Measurements from ENCODE around the gene PFN1.
A peak's percentile ranks its signal among the peaks of the same experiment; 100 is the strongest.

PFN1 gene

DNA sequence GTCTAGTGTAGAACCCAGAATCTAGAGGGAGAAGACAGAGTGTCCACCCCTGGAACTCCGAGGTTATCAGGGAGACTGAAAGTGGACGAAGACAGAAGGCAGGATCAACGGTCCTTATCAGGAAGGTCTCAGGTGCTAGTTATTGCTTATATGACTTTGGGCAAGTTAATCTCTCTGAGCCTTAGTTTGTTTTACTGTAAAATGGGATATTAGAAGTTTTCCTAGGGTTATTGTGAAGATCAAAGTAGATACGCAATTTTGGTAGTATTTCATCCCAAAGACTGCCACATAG, 7.1 kb downstream of the PFN1 start:
- peaks cover 59% of the 10 kb centered on the region for H3K36me3 ChIP-seq (ENCODE audit: control insufficient read depth, insufficient read depth, low read length)
- H3K4me3 ChIP-seq (ENCODE audit: low read depth, low read length): peak overlapping the region; percentile 91
- H3K9ac ChIP-seq (ENCODE audit: low read depth, low read length): peak overlapping the region; percentile 99
- H3K4me1 ChIP-seq (ENCODE audit: control insufficient read depth, insufficient read depth, low read length): peaks cover 10% of the 10 kb centered on the region
- H3K9me3 ChIP-seq (ENCODE audit: control insufficient read depth, insufficient read depth, low read length): no peaks in the 10 kb centered on the region
- H3K27me3 ChIP-seq (ENCODE audit: control insufficient read depth, insufficient read depth, low read length): no peaks in the 10 kb centered on the region

DNA sequence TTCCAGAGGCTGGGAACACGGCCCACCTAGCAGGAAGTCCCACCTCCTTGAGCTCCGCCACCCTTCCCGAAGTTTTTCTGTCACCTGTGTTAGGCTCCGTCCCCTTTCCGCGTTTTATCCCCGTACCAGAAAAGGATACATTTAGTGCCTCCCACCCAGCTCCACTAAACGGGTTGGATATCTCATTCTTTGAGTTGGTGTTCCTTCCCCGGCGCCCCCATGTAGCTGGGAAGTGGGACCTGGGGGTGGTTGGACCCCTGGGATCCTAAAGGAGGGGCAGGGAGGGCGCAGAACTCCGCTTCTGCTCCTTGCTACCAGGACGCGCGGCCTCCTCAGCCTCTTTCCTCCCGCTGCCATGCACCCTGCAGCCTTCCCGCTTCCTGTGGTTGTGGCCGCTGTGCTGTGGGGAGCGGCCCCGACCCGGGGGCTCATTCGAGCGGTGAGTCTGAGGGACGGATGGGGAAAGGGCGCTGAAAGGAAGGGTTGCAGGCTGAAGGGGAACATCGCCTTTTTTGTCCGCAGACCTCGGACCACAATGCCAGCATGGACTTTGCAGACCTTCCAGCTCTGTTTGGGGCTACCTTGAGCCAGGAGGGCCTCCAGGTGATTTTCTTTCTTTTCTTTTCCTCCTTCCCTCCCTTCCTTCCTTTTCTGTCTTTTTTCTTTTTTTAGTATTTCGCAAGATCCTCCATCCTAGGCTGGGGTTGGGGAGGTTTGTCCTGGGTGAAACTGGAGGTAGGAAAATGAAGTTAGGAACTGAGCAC, 7.6 kb downstream of the PFN1 start:
- Histone ChIP-seq H3K4me1 (ENCODE audit: control insufficient read depth, insufficient read depth, low read length) (peaks cover 7% of the 10 kb centered on the region), H3K36me3 (ENCODE audit: control insufficient read depth, insufficient read depth, low read length) (peaks cover 55% of the 10 kb centered on the region), H3K9ac (ENCODE audit: low read depth, low read length) (peak overlapping the region; percentile 99)

DNA sequence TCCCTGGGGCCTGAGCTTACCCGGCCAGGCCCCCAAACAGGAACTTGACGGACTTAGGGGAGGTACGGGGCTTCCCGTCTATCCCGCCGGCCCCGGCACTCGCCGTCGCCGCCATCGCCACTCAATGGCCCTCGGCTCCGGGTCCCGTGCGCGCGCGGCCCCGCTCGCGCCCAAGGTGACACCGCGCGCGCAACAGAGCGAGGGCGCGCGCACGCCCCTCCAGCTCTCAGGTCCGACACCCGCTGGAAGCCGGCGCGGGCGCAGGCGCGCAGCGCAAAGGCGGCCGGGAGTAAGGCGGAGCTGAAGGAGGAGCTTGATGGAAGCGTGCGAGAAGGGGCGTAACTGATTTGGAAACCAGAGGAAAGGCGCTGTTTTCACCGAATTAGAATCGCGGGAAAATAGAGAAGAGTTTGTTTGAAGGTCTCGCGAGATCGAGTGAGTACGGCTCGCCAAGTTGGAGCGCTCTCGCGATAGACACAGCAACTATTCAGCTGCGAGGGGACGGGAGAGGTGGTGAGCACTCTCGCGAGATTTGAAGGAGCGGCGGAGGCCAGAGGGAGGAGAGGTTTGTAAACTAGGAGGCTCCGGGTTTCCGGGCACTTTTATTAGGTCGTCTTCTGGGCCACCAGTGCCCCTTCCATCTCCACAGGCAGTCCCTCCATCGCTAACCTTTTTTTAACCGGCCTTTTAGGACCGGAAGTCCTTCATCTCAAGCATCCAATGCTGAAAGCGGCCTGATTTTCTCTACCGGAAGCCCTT, 8.4 kb downstream of the PFN1 start, which contains the start of the genes RNF167 and SLC25A11:
Gene RNF167 (plus strand): TSS at position 473 of the 759 bp plus-strand sequence. CDS start 642 bp downstream, outside the sequence.
Gene SLC25A11 (minus strand): TSS at position 251 of the 759 bp plus-strand sequence. CDS start 136 bp downstream, at position 115.
- Histone ChIP-seq H3K9me3 (ENCODE audit: control insufficient read depth, insufficient read depth, low read length) (no peaks in the 10 kb centered on the region), H3K4me1 (ENCODE audit: control insufficient read depth, insufficient read depth, low read length) (peaks cover 7% of the 10 kb centered on the region), H3K36me3 (ENCODE audit: control insufficient read depth, insufficient read depth, low read length) (peaks cover 48% of the 10 kb centered on the region), H3K27me3 (ENCODE audit: control insufficient read depth, insufficient read depth, low read length) (no peaks in the 10 kb centered on the region), H3K4me3 (ENCODE audit: low read depth, low read length) (peak within 1 kb of the TSS; percentile 91), H3K9ac (ENCODE audit: low read depth, low read length) (peak within 1 kb of the TSS; percentile 99)

More for the DNA sequence above, 7.6 kb downstream of the PFN1 start:
- Histone ChIP-seq H3K4me3 (ENCODE audit: low read depth, low read length) (peak overlapping the region; percentile 91), H3K27me3 (ENCODE audit: control insufficient read depth, insufficient read depth, low read length) (no peaks in the 10 kb centered on the region), H3K9me3 (ENCODE audit: control insufficient read depth, insufficient read depth, low read length) (no peaks in the 10 kb centered on the region)

DNA sequence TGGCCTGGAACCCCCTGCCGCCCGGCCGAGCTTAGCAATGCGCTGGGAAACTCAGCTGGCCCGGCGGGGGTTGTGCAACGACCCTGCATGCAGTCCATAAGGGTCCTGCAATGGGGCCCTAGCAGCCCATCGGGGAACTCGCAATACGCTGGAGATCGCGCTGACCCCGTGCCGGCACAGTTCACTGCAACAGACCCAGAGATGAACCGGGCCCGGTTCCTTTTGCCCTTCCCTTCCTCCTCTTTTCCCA, 8.9 kb downstream of the PFN1 start:
- peak overlapping the region; percentile 91 for H3K4me3 ChIP-seq (ENCODE audit: low read depth, low read length)
- H3K9ac ChIP-seq (ENCODE audit: low read depth, low read length): peak overlapping the region; percentile 99
- no peaks in the 10 kb centered on the region for H3K27me3 ChIP-seq (ENCODE audit: control insufficient read depth, insufficient read depth, low read length)
- no peaks in the 10 kb centered on the region for H3K9me3 ChIP-seq (ENCODE audit: control insufficient read depth, insufficient read depth, low read length)
- H3K36me3 ChIP-seq (ENCODE audit: control insufficient read depth, insufficient read depth, low read length): peaks cover 43% of the 10 kb centered on the region
- peaks cover 7% of the 10 kb centered on the region for H3K4me1 ChIP-seq (ENCODE audit: control insufficient read depth, insufficient read depth, low read length)

DNA sequence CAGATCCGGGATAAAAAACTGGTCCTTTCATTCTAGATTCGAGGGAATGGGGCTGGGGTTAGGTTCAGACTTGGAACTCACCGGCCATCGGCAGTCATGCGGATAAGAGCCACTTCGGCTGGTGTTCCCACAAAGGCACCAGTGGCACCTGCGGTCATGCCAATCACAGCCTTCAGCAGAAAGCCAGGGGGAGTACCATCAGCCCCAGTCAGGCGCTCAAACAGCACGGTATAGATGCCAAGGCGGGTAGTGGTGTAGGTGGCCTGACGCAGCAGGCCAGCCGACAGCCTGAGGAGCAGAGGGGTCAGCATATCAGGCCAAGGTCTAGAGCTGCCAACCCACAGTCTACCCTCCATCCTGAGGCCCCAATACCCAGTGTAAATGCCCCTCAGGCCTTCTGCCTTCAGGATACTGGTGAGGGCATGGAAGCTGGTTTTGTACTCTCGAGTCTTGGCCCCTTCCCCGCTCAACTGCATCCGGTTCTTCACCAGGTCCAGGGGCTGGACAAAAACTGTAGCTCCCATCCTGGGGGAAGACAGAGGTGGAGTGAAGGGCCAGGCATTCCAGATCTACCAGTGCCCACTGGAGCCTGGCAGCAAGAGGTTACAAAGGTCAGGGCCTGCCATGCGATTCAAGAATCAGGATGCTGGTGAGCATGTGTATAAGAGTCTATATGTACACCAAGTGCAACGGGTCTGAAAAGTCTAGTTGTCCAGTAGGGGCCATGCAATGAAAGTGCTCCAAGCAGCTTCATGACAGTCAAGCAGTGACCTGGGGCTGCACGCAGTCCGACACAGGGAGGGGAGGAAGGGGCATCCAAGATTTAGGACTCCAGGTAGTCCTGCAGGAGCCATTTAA, 9.4 kb downstream of the PFN1 start:
- Histone ChIP-seq H3K4me1 (ENCODE audit: control insufficient read depth, insufficient read depth, low read length) (peaks cover 5% of the 10 kb centered on the region), H3K4me3 (ENCODE audit: low read depth, low read length) (peak overlapping the region; percentile 91), H3K9me3 (ENCODE audit: control insufficient read depth, insufficient read depth, low read length) (no peaks in the 10 kb centered on the region), H3K36me3 (ENCODE audit: control insufficient read depth, insufficient read depth, low read length) (peaks cover 39% of the 10 kb centered on the region), H3K9ac (ENCODE audit: low read depth, low read length) (peak overlapping the region; percentile 99), H3K27me3 (ENCODE audit: control insufficient read depth, insufficient read depth, low read length) (no peaks in the 10 kb centered on the region)

- no peaks in the 10 kb centered on the region for H3K9me3 ChIP-seq (ENCODE audit: control insufficient read depth, insufficient read depth, low read length)
- peaks cover 32% of the 10 kb centered on the region for H3K36me3 ChIP-seq (ENCODE audit: control insufficient read depth, insufficient read depth, low read length)
- no peak overlapping the region for H3K9ac ChIP-seq (ENCODE audit: low read depth, low read length)
- H3K4me3 ChIP-seq (ENCODE audit: low read depth, low read length): no peak overlapping the region
- no peaks in the 10 kb centered on the region for H3K27me3 ChIP-seq (ENCODE audit: control insufficient read depth, insufficient read depth, low read length)
- H3K4me1 ChIP-seq (ENCODE audit: control insufficient read depth, insufficient read depth, low read length): peaks cover 9% of the 10 kb centered on the region
Observed at GRCh38 chr17:4938069-4938491, 10.2 kb downstream of the PFN1 start.

GRCh38 chr17:4937553-4937952, 10.8 kb downstream of the PFN1 start:
- Histone ChIP-seq H3K9me3 (ENCODE audit: control insufficient read depth, insufficient read depth, low read length) (no peaks in the 10 kb centered on the region), H3K9ac (ENCODE audit: low read depth, low read length) (no peak overlapping the region), H3K27me3 (ENCODE audit: control insufficient read depth, insufficient read depth, low read length) (no peaks in the 10 kb centered on the region), H3K4me3 (ENCODE audit: low read depth, low read length) (no peak overlapping the region), H3K4me1 (ENCODE audit: control insufficient read depth, insufficient read depth, low read length) (peaks cover 9% of the 10 kb centered on the region), H3K36me3 (ENCODE audit: control insufficient read depth, insufficient read depth, low read length) (peaks cover 26% of the 10 kb centered on the region)

- H3K4me3 ChIP-seq (ENCODE audit: low read depth, low read length): no peak overlapping the region
- peaks cover 9% of the 10 kb centered on the region for H3K4me1 ChIP-seq (ENCODE audit: control insufficient read depth, insufficient read depth, low read length)
- no peaks in the 10 kb centered on the region for H3K9me3 ChIP-seq (ENCODE audit: control insufficient read depth, insufficient read depth, low read length)
- H3K9ac ChIP-seq (ENCODE audit: low read depth, low read length): no peak overlapping the region
- H3K36me3 ChIP-seq (ENCODE audit: control insufficient read depth, insufficient read depth, low read length): peaks cover 24% of the 10 kb centered on the region
- no peaks in the 10 kb centered on the region for H3K27me3 ChIP-seq (ENCODE audit: control insufficient read depth, insufficient read depth, low read length)
Observed at GRCh38 chr17:4936436-4936835, 11.9 kb downstream of the PFN1 start.

DNA sequence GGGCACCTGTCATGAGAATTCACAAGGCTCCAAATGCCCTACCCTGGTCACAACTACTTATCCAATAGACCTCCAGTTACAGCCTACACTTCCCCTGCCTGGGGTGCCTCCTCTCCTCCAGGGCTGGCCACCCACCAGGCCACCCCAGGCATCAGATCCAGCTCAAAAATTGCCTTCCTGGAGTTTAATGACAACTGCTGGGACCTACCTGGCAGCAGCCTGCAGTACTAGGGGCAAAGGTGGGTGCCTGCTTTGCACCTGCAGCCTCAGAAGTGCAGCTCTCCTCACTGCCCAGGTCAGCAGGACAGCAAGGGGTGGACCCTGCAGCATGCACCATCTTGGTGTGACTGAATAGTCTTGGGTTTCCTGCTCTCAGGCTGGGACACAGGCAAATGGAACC, 12.7 kb downstream of the PFN1 start:
- H3K9ac ChIP-seq (ENCODE audit: low read depth, low read length): no peak overlapping the region
- peaks cover 24% of the 10 kb centered on the region for H3K36me3 ChIP-seq (ENCODE audit: control insufficient read depth, insufficient read depth, low read length)
- H3K4me1 ChIP-seq (ENCODE audit: control insufficient read depth, insufficient read depth, low read length): peaks cover 9% of the 10 kb centered on the region
- no peaks in the 10 kb centered on the region for H3K9me3 ChIP-seq (ENCODE audit: control insufficient read depth, insufficient read depth, low read length)
- no peak overlapping the region for H3K4me3 ChIP-seq (ENCODE audit: low read depth, low read length)
- H3K27me3 ChIP-seq (ENCODE audit: control insufficient read depth, insufficient read depth, low read length): no peaks in the 10 kb centered on the region

GRCh38 chr17:4934173-4934979, 14.0 kb downstream of the PFN1 start:
- Histone ChIP-seq H3K4me3 (ENCODE audit: low read depth, low read length) (no peak overlapping the region), H3K4me1 (ENCODE audit: control insufficient read depth, insufficient read depth, low read length) (peaks cover 9% of the 10 kb centered on the region), H3K9me3 (ENCODE audit: control insufficient read depth, insufficient read depth, low read length) (no peaks in the 10 kb centered on the region), H3K36me3 (ENCODE audit: control insufficient read depth, insufficient read depth, low read length) (peaks cover 24% of the 10 kb centered on the region), H3K27me3 (ENCODE audit: control insufficient read depth, insufficient read depth, low read length) (no peaks in the 10 kb centered on the region), H3K9ac (ENCODE audit: low read depth, low read length) (peak overlapping the region; percentile 26)

DNA sequence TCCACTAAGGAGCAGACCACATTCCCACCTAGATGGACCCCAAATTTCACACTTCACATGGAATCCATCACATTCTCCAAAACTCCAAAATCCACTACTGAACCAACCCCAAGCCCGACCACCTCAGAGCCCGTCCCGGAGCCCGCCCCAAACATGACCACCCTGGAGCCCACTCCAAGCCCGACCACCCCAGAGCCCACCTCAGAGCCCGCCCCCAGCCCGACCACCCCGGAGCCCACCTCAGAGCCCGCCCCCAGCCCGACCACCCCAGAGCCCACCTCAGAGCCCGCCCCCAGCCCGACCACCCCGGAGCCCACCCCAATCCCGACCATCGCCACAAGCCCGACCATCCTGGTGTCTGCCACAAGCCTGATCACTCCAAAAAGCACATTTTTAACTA, 14.7 kb downstream of the PFN1 start:
- Histone ChIP-seq H3K4me1 (ENCODE audit: control insufficient read depth, insufficient read depth, low read length) (peaks cover 4% of the 10 kb centered on the region), H3K36me3 (ENCODE audit: control insufficient read depth, insufficient read depth, low read length) (peaks cover 24% of the 10 kb centered on the region), H3K9me3 (ENCODE audit: control insufficient read depth, insufficient read depth, low read length) (no peaks in the 10 kb centered on the region), H3K9ac (ENCODE audit: low read depth, low read length) (no peak overlapping the region), H3K4me3 (ENCODE audit: low read depth, low read length) (no peak overlapping the region), H3K27me3 (ENCODE audit: control insufficient read depth, insufficient read depth, low read length) (no peaks in the 10 kb centered on the region)

All from iPS-15b (cell line).